IPS-18c (cell line): Measurements from ENCODE around the gene CEP135.

Experiments used
- H3K4me3 ChIP-seq: 2 replicates; pipeline ENCODE4 v1.7.0; 2013; ENCODE audit warnings: low read depth, mild to moderate bottlenecking, low read length, moderate library complexity; ENCODE audit not compliant: insufficient read depth
- H3K9me3 ChIP-seq: one replicate; pipeline ENCODE4 v1.6.1; 2013; ENCODE audit warnings: mild to moderate bottlenecking, low read length, moderate library complexity; ENCODE audit not compliant: control insufficient read depth, insufficient read depth

Gene CEP135, protein sequence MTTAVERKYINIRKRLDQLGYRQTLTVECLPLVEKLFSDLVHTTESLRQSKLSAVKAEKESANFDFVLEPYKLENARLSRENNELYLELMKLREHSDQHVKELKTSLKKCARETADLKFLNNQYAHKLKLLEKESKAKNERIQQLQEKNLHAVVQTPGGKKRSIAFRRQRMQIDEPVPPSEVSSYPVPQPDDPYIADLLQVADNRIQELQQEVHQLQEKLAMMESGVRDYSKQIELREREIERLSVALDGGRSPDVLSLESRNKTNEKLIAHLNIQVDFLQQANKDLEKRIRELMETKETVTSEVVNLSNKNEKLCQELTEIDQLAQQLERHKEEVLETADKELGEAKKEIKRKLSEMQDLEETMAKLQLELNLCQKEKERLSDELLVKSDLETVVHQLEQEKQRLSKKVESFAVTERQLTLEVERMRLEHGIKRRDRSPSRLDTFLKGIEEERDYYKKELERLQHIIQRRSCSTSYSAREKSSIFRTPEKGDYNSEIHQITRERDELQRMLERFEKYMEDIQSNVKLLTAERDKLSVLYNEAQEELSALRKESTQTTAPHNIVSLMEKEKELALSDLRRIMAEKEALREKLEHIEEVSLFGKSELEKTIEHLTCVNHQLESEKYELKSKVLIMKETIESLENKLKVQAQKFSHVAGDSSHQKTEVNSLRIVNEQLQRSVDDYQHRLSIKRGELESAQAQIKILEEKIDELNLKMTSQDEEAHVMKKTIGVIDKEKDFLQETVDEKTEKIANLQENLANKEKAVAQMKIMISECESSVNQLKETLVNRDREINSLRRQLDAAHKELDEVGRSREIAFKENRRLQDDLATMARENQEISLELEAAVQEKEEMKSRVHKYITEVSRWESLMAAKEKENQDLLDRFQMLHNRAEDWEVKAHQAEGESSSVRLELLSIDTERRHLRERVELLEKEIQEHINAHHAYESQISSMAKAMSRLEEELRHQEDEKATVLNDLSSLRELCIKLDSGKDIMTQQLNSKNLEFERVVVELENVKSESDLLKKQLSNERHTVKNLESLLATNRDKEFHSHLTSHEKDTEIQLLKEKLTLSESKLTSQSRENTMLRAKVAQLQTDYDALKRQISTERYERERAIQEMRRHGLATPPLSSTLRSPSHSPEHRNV

GRCh38 chr4:55948726-55949481 lies at the start of gene CEP135:
TSS of gene CEP135 (plus strand) at chr4:55948945. CDS start at chr4:55952131, 3,186 bp downstream.
- Histone ChIP-seq H3K4me3 (peak within 1 kb of the TSS; percentile 83), H3K9me3 (no peaks in the 10 kb centered on the region)

DNA sequence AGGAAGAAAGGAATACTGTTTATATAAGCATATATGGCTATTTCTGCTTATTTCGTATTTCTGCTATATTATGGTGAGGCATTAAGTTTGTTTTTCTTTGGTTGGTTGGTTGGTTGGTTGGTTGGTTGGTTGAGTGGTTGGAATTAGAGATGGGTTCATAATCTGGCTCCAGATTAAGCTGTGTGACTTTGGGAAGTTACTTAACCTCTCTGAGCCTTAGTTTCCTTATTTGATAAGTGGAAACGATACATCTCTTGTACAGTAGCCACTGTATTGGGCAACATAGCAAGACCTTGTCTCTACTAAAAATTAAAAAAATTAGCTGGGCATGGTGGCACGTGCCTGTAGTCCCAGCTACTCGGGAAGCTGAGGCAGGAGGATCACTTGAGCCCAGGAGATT lies 46.1 kb upstream of the CEP135 start:
- Histone ChIP-seq H3K4me3 (no peak overlapping the region), H3K9me3 (no peaks in the 10 kb centered on the region)

DNA sequence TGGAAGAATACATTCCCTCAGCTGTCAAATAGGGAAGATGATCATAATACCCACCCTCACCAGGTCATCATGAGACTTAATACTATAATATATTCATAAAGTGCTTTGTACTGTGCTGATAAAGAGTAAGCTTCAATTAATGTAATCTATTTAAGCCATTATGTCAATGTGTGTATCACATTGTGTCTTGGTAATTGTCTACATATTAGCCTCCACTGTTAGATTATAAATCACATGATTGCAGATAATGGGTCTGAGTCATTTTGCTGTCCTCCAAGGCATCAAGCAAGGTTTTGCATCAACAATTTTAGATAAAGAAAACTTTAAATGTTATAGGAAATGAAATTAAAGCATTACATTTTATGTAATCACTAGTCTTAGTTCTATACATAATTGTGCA lies 45.2 kb upstream of the CEP135 start:
- Histone ChIP-seq H3K4me3 (no peak overlapping the region), H3K9me3 (no peaks in the 10 kb centered on the region)

- H3K4me3 ChIP-seq, result no peak overlapping the region
- H3K9me3 ChIP-seq, result no peaks in the 10 kb centered on the region
These were observed 44.2 kb upstream of the CEP135 start for GRCh38 chr4:55904576-55904975.

GRCh38 chr4:55906323-55906722 lies 42.4 kb upstream of the CEP135 start:
- Histone ChIP-seq H3K4me3 (no peak overlapping the region), H3K9me3 (no peaks in the 10 kb centered on the region)

GRCh38 chr4:55906989-55907388 lies 41.8 kb upstream of the CEP135 start:
- no peak overlapping the region for H3K4me3 ChIP-seq
- H3K9me3 ChIP-seq, result no peaks in the 10 kb centered on the region

- Histone ChIP-seq H3K4me3 (no peak overlapping the region), H3K9me3 (no peaks in the 10 kb centered on the region)
These were observed 41.3 kb upstream of the CEP135 start for GRCh38 chr4:55907469-55907868.

GRCh38 chr4:55910140-55910539 lies 38.6 kb upstream of the CEP135 start:
- Histone ChIP-seq H3K4me3 (no peak overlapping the region), H3K9me3 (no peaks in the 10 kb centered on the region)

GRCh38 chr4:55912249-55912648 lies 36.5 kb upstream of the CEP135 start:
- no peak overlapping the region for H3K4me3 ChIP-seq
- no peaks in the 10 kb centered on the region for H3K9me3 ChIP-seq

GRCh38 chr4:55920571-55920970 lies 28.2 kb upstream of the CEP135 start:
- Histone ChIP-seq H3K4me3 (no peak overlapping the region), H3K9me3 (no peaks in the 10 kb centered on the region)

- no peak overlapping the region for H3K4me3 ChIP-seq
These were observed 27.7 kb upstream of the CEP135 start for GRCh38 chr4:55921093-55921492.

DNA sequence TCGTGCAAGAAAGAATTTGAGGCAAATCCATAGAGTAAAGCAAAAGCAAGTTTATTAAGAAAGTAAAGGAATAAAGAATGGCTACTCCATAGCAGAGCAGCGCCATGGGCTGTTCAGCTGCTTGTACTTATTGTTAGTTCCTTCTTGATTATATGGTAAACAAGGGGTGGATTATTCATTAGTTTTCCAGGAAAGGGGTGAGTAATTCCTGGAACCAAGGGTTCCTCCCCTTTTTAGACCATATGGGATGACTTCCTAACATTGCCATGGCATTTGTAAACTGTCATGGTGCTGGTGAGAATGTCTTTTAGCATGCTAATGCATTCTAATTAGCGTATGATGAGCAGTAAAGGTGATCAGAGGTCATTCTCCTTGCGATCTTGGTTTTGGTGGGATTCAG lies 23.5 kb upstream of the CEP135 start:
- Histone ChIP-seq H3K4me3 (no peak overlapping the region; the same call in 1 of the 2 replicates), H3K9me3 (no peaks in the 10 kb centered on the region)

More at GRCh38 chr4:55921093-55921492, 27.7 kb upstream of the CEP135 start:
- no peaks in the 10 kb centered on the region for H3K9me3 ChIP-seq

GRCh38 chr4:55926610-55927009 lies 22.1 kb upstream of the CEP135 start:
- no peaks in the 10 kb centered on the region for H3K9me3 ChIP-seq
- H3K4me3 ChIP-seq, result no peak overlapping the region

DNA sequence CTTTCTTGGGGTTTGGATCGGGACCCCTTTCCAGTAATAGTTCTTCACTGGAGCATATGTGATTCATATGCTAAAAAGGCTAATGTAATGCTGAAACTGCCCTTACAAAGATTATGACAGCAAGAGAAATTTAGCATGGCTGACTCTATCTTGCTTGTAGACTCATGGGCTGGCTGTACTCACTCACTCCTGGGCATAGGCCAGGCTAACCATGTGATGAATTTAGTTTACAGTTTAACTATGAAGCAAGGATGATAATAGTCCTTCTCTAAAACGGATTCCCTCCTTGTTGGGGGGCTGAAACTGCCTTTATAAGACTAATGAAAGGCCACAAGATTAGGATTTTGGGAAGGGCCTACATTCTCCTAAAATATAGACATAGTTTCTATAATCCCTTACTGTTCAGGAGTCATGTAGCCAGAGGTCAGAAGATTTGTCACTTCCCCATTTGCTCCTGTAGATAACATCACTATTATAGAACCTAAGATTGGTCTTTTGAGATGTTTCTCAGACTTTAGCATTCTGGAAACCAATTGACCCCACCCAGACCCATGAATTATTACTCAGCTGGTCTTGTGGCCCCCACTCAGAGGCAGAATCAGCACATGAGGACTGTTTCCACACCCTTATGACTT lies 20.8 kb upstream of the CEP135 start:
- Histone ChIP-seq H3K4me3 (no peak overlapping the region), H3K9me3 (no peaks in the 10 kb centered on the region)

DNA sequence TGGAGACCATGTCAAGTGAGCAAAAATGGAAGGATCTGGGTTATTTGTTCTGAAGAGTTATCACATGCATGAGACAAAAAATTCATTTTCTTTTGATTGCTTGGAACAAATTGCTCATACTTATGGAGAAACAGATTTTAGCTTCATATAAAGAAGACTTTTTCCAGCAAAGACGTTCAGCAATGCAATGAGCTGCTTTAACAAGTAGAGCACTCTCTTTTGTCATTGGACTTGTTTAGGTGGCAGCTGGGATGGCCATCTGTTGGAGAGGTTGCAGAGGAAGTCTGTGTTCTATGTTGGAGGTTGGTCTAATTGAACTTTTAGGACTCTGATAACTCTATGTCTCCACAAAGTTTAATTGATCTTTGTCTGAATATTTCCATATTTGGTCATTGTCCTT lies 19.9 kb upstream of the CEP135 start:
- Histone ChIP-seq H3K4me3 (no peak overlapping the region), H3K9me3 (no peaks in the 10 kb centered on the region)

DNA sequence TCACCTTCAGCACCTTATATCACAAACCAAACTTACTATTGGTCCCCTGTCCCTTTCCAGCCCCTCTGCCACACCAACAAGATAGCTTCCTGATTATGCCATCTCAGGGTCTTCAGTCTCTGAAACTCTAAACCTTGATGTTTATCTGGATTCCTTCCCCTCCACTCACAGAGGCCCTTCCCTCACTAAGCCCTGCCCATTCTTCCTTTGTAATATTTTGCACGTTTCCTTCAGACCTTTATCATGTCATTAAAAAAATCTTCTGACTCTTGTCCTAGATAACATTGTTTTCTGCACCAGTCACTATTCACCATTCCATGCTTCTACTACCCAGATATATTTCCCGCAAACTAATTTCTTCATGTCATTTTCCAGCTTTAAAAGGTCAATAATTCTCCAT lies 17.7 kb upstream of the CEP135 start:
- no peaks in the 10 kb centered on the region for H3K9me3 ChIP-seq
- H3K4me3 ChIP-seq, result no peak overlapping the region

DNA sequence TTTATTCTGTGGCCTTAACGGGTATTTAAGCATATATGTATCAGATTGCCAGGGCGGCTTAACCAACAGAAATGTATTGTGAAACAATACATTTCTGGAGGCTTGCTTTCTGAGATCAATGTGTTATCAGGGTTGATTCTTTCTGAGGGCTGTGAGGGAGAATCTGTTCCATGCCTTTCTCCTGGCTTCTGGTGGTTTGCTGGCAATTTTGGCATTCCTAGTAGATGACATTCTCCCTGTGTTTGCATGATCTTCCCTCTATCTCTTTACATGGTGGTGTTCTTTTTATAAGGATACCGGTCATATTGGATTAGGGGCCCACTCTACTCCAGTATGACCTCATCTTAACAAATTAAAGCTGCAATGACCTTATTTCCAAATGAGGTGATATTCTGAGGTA lies 16.9 kb upstream of the CEP135 start:
- Histone ChIP-seq H3K4me3 (no peak overlapping the region), H3K9me3 (no peaks in the 10 kb centered on the region)
